ENCODE data around the gene ASH1L.

ASH1L gene

GRCh38 chr1:155553349-155553748, 9.3 kb downstream of the ASH1L start:
- FAIRE-seq (no peak), DNase-seq (ENCODE audit: insufficient read length, low spot score) (no peak)
- no peak for TF ChIP-seq SPI1 (IDR thresholded peaks at IDR 0.05; ENCODE audit: low read depth, low read length)
- no peak for TF ChIP-seq POLR2AphosphoS5 (IDR thresholded peaks at IDR 0.05; ENCODE audit: low read depth, low read length)
- no peak for TF ChIP-seq PAX5 (IDR thresholded peaks at IDR 0.05; ENCODE audit: insufficient read depth, low read length, severe bottlenecking)
- no peak for TF ChIP-seq TAF1 (IDR thresholded peaks at IDR 0.05; ENCODE audit: low read depth, low read length)
- no peak for TF ChIP-seq POLR2A (IDR thresholded peaks at IDR 0.05; ENCODE audit: low read depth, low read length)

GRCh38 chr1:155548706-155549105, 13.9 kb downstream of the ASH1L start:
- FAIRE-seq (no peak), DNase-seq (ENCODE audit: insufficient read length, low spot score) (no peak)
- TF ChIP-seq PAX5 (IDR thresholded peaks at IDR 0.05; ENCODE audit: insufficient read depth, low read length, severe bottlenecking), result no peak
- no peak for TF ChIP-seq POU2F2 (IDR thresholded peaks at IDR 0.05; ENCODE audit: low read depth, low read length)

- DNase-seq (ENCODE audit: insufficient read length, low spot score) (no peak), FAIRE-seq (peak; percentile 9)
- TF ChIP-seq POU2F2 (IDR thresholded peaks at IDR 0.05; ENCODE audit: low read depth, low read length) (no peak), POLR2AphosphoS5 (IDR thresholded peaks at IDR 0.05; ENCODE audit: low read depth, low read length) (0 out of 2 replicates have a peak, but pooled peaks have one; percentile 10)
Measured at GRCh38 chr1:155540000-155540874, 22.4 kb downstream of the ASH1L start.

- FAIRE-seq, result no peak
Measured at GRCh38 chr1:155537193-155537592, 25.4 kb downstream of the ASH1L start.

GRCh38 chr1:155531624-155532023, 31.0 kb downstream of the ASH1L start:
- FAIRE-seq (no peak), DNase-seq (ENCODE audit: insufficient read length, low spot score) (no peak)
- TF ChIP-seq POU2F2 (IDR thresholded peaks at IDR 0.05; ENCODE audit: low read depth, low read length) (no peak), TAF1 (IDR thresholded peaks at IDR 0.05; ENCODE audit: low read depth, low read length) (no peak), POLR2AphosphoS5 (IDR thresholded peaks at IDR 0.05; ENCODE audit: low read depth, low read length) (no peak), SPI1 (IDR thresholded peaks at IDR 0.05; ENCODE audit: low read depth, low read length) (no peak), POLR2A (IDR thresholded peaks at IDR 0.05; ENCODE audit: low read depth, low read length) (no peak), PAX5 (IDR thresholded peaks at IDR 0.05; ENCODE audit: insufficient read depth, low read length, severe bottlenecking) (no peak)

More at GRCh38 chr1:155537193-155537592, 25.4 kb downstream of the ASH1L start:
- no peak for TF ChIP-seq TAF1 (IDR thresholded peaks at IDR 0.05; ENCODE audit: low read depth, low read length)
- no peak for TF ChIP-seq POLR2AphosphoS5 (IDR thresholded peaks at IDR 0.05; ENCODE audit: low read depth, low read length)
- no peak for TF ChIP-seq POU2F2 (IDR thresholded peaks at IDR 0.05; ENCODE audit: low read depth, low read length)
- TF ChIP-seq PAX5 (IDR thresholded peaks at IDR 0.05; ENCODE audit: insufficient read depth, low read length, severe bottlenecking), result no peak
- no peak for TF ChIP-seq SPI1 (IDR thresholded peaks at IDR 0.05; ENCODE audit: low read depth, low read length)
- no peak for TF ChIP-seq POLR2A (IDR thresholded peaks at IDR 0.05; ENCODE audit: low read depth, low read length)
- DNase-seq (ENCODE audit: insufficient read length, low spot score), result no peak

GRCh38 chr1:155529929-155530328, 32.7 kb downstream of the ASH1L start:
- no peak for DNase-seq (ENCODE audit: insufficient read length, low spot score)
- no peak for TF ChIP-seq POU2F2 (IDR thresholded peaks at IDR 0.05; ENCODE audit: low read depth, low read length)
- no peak for TF ChIP-seq POLR2AphosphoS5 (IDR thresholded peaks at IDR 0.05; ENCODE audit: low read depth, low read length)
- peak; percentile 85 for TF ChIP-seq SPI1 (IDR thresholded peaks at IDR 0.05; ENCODE audit: low read depth, low read length)

GRCh38 chr1:155529109-155529508, 33.5 kb downstream of the ASH1L start:
- FAIRE-seq, result no peak
- no peak for DNase-seq (ENCODE audit: insufficient read length, low spot score)
- TF ChIP-seq TAF1 (IDR thresholded peaks at IDR 0.05; ENCODE audit: low read depth, low read length) (no peak), PAX5 (IDR thresholded peaks at IDR 0.05; ENCODE audit: insufficient read depth, low read length, severe bottlenecking) (no peak), POLR2A (IDR thresholded peaks at IDR 0.05; ENCODE audit: low read depth, low read length) (no peak), SPI1 (IDR thresholded peaks at IDR 0.05; ENCODE audit: low read depth, low read length) (no peak), POLR2AphosphoS5 (IDR thresholded peaks at IDR 0.05; ENCODE audit: low read depth, low read length) (no peak), POU2F2 (IDR thresholded peaks at IDR 0.05; ENCODE audit: low read depth, low read length) (no peak)

More at GRCh38 chr1:155529929-155530328, 32.7 kb downstream of the ASH1L start:
- peak; percentile 57 for FAIRE-seq

GRCh38 chr1:155527677-155528076, 34.9 kb downstream of the ASH1L start:
- FAIRE-seq (no peak), DNase-seq (ENCODE audit: insufficient read length, low spot score) (no peak)
- TF ChIP-seq PAX5 (IDR thresholded peaks at IDR 0.05; ENCODE audit: insufficient read depth, low read length, severe bottlenecking) (no peak), POLR2AphosphoS5 (IDR thresholded peaks at IDR 0.05; ENCODE audit: low read depth, low read length) (no peak), POLR2A (IDR thresholded peaks at IDR 0.05; ENCODE audit: low read depth, low read length) (no peak), POU2F2 (IDR thresholded peaks at IDR 0.05; ENCODE audit: low read depth, low read length) (no peak)

- no peak for FAIRE-seq
- no peak for DNase-seq (ENCODE audit: insufficient read length, low spot score)
- TF ChIP-seq TAF1 (IDR thresholded peaks at IDR 0.05; ENCODE audit: low read depth, low read length) (no peak), POU2F2 (IDR thresholded peaks at IDR 0.05; ENCODE audit: low read depth, low read length) (no peak), POLR2AphosphoS5 (IDR thresholded peaks at IDR 0.05; ENCODE audit: low read depth, low read length) (no peak), PAX5 (IDR thresholded peaks at IDR 0.05; ENCODE audit: insufficient read depth, low read length, severe bottlenecking) (no peak), SPI1 (IDR thresholded peaks at IDR 0.05; ENCODE audit: low read depth, low read length) (no peak), POLR2A (IDR thresholded peaks at IDR 0.05; ENCODE audit: low read depth, low read length) (no peak)
Measured at GRCh38 chr1:155526356-155526755, 36.2 kb downstream of the ASH1L start.

- TF ChIP-seq PAX5 (IDR thresholded peaks at IDR 0.05; ENCODE audit: insufficient read depth, low read length, severe bottlenecking) (no peak), POLR2AphosphoS5 (IDR thresholded peaks at IDR 0.05; ENCODE audit: low read depth, low read length) (no peak), POLR2A (IDR thresholded peaks at IDR 0.05; ENCODE audit: low read depth, low read length) (no peak), SPI1 (IDR thresholded peaks at IDR 0.05; ENCODE audit: low read depth, low read length) (no peak), POU2F2 (IDR thresholded peaks at IDR 0.05; ENCODE audit: low read depth, low read length) (no peak), TAF1 (IDR thresholded peaks at IDR 0.05; ENCODE audit: low read depth, low read length) (no peak)
- DNase-seq (ENCODE audit: insufficient read length, low spot score) (no peak), FAIRE-seq (no peak)
Measured at GRCh38 chr1:155522069-155522468, 40.5 kb downstream of the ASH1L start.

All from GM12891 (cell line).